Heart left ventricle (tissue), 16 donors: Measurements from ENCODE around the gene MRPL19. TPM values are rescaled to one million over a fixed set of nuclear protein-coding genes. Genes with fewer than 3 reads are reported as not detected.
"Not testable (repeated sequence)": the region's sequence is repeated elsewhere in the genome, so short reads cannot be mapped to it uniquely, and the experiment has no call there.

ENCODE experiments used
- ATAC-seq, 4 donors: fragments of 200-7000 bp; cut with Tn5 transposase; one replicate each; pipeline ENCODE4 v1.9.1; 2020 to 2022; ENCODE audit warnings: moderate library complexity in 4 of 4, mild to moderate bottlenecking in 3 of 4, moderate number of reproducible peaks in 1 of 4
- DNase-seq, 5 donors: peaks; one replicate each; pipeline ENCODE4 v3.0.0-alpha.2; 2020
- H3K27ac ChIP-seq, 12 donors: fragments of 200-600 bp; sonication (generic) in 4 of 12; one replicate each; pipeline versions ENCODE4 v1.5.0 to v1.8.0; 2016 to 2022; ENCODE audit warnings: mild to moderate bottlenecking in 2 of 12
- H3K27me3 ChIP-seq, 9 donors: fragments of 200-600 bp; sonication (generic) in 2 of 9; one replicate each; pipeline versions ENCODE4 v1.5.1 to v1.8.0; 2016 to 2022; ENCODE audit warnings: mild to moderate bottlenecking in 3 of 9
- H3K36me3 ChIP-seq, 9 donors: fragments of 200-600 bp; sonication (generic) in 2 of 9; one replicate each; pipeline versions ENCODE4 v1.5.0 to v1.8.0; 2018 to 2022; ENCODE audit warnings: mild to moderate bottlenecking in 2 of 9
- H3K4me1 ChIP-seq, 12 donors: fragments of 200-600 bp; sonication (generic) in 4 of 12; one replicate each; pipeline versions ENCODE4 v1.5.0 to v1.8.0; 2016 to 2022; ENCODE audit warnings: mild to moderate bottlenecking in 3 of 12
- H3K4me3 ChIP-seq, 12 donors: fragments of 200-600 bp; sonication (generic) in 4 of 12; one replicate each; pipeline versions ENCODE4 v1.5.0 to v1.8.0; 2017 to 2022; ENCODE audit warnings: mild to moderate bottlenecking in 9 of 12, moderate library complexity in 4 of 12
- H3K9me3 ChIP-seq, 12 donors: fragments of 200-600 bp; sonication (generic) in 4 of 12; one replicate each; pipeline versions ENCODE4 v1.5.0 to v1.8.0; 2016 to 2022; ENCODE audit warnings: mild to moderate bottlenecking in 1 of 12
- POLR2A ChIP-seq, 2 donors: fragments of 450-650 bp; IDR thresholded peaks; one replicate each; pipeline ENCODE4 v1.6.1; 2017; ENCODE audit warnings: antibody characterized with exemption in 2 of 2, mild to moderate bottlenecking in 2 of 2, moderate library complexity in 2 of 2
- WGBS, 4 donors: extraction: QIAGEN DNeasy Blood & Tissue Kit in 2 of 4; methylation state at CpG; one replicate each; pipeline versions ENCODE4 v1.1.5 to v1.1.7; 2013 to 2018; 5-methylcytosine and 5-hydroxymethylcytosine counted together
- intact Hi-C, 10 donors: fragments of 100-400 bp; cut with DNase I; formaldehyde crosslinking; loops; one replicate each; pipeline versions ENCODE4 v1.11.1 to v1.14.2; 2022
- polyA plus RNA-seq, 2 donors: library from polyadenylated mRNA; stranded (reverse); fragments of 200-250 nt; gene quantifications; one replicate each; pipeline ENCODE4 v1.2.3, GENCODE V29; 2013
- total RNA-seq, 9 donors: library from RNA; depleted of rRNA in 2 of 9; stranded (reverse); fragments of >200 nt in 2 of 9; fragmentation: NEBNext Ultra II Directional in 3 of 9; extraction: Animal tissue kit (Norgen Biotek cat#: 25700) in 3 of 9; gene quantifications; one replicate each; pipeline versions ENCODE4 v1.1.0 to v1.2.4, GENCODE V29; 2016 to 2023
- TF ChIP-seq, protein P1 (sequence below), 12 donors: fragments of 200-600 bp; sonication (generic) in 4 of 12; IDR thresholded peaks; one replicate each; pipeline versions ENCODE4 v1.5.0 to v1.8.0; 2018 to 2022; ENCODE audit warnings: antibody characterized with exemption in 12 of 12, mild to moderate bottlenecking in 5 of 12
- donor health status: ischemic (EF 13 %, LVEDD 7.1; RV severe dilation, severe dysfunction).
- donor health status: healthy with polysubstance abuse.
- donor health status: DM: no; HTN: yes; CAD: no.
- donor health status: DM: no; HTN: no; CAD: no.
- donor health status: ischemic (EF 25% LVEDD 6.9; RV normal size, moderate dysfunction).
- donor health status: ischemic (EF 25% LVEDD 5.7; RV mildly dilated, moderate dysfunction).
- donor health status: healthy.
- donor health status: DM: yes; HTN: yes; CAD: no.
- donor health status: ischemic (EF 35%, LVEDD 5.7; RV mildly dilated, moderate dysfunction).
- donor health status: nonischemic (EF 11% LVEDD 7.7; RV severe dilation, severe dysfunction).
- donor health status: DM: yes; HTN: yes; CAD: no.
- donor health status: PGD.
- donor health status: ischemic (EF 29% LVEDD 5.4; RV normal size, mild dysfunction).
- donor health status: nonischemic (EF 23%, LVEDD 6.1; RV moderate dilation, normal function).

Gene MRPL19
- total and polyA plus RNA-seq, 11 donors, result 19.7 to 82.8 (median 56.4) TPM

DNA sequence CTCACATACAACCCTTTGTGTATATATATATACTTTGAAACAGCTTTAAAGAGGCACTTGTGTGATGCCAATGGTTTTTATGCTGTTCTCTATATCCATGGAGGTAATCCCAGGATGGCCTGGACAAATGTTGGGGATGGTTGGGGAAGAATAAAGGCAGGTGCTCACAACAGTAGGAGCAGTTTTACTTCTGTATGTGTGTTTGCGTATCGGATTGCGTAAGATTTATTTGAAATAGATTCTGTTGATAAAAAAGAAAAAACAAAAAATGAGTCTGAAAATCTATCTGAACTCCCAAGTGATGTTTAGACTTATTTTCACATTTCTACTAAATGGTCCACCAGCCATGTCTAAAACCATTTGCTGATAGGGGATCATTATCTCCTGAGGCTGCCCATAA is 29.3 kb downstream of the MRPL19 start:
- WGBS, 4 donors, result 97 to 99% (median 97%) methylated on average over 3 of the region's 3 CpGs
- H3K4me1 ChIP-seq, result peaks cover 0 to 10% (median 0%) of the 10 kb centered on the region in 12 donors
- H3K36me3 ChIP-seq, result peaks cover 0 to 59% (median 10%) of the 10 kb centered on the region in 9 donors
- intact Hi-C loops, result loop anchor here in 5 of 10 donors (2.0 to 5.0 kb wide), 3 partner anchors 34 to 39 kb away; no protein-coding TSS in a partner anchor
- TF ChIP-seq, protein P1, sequence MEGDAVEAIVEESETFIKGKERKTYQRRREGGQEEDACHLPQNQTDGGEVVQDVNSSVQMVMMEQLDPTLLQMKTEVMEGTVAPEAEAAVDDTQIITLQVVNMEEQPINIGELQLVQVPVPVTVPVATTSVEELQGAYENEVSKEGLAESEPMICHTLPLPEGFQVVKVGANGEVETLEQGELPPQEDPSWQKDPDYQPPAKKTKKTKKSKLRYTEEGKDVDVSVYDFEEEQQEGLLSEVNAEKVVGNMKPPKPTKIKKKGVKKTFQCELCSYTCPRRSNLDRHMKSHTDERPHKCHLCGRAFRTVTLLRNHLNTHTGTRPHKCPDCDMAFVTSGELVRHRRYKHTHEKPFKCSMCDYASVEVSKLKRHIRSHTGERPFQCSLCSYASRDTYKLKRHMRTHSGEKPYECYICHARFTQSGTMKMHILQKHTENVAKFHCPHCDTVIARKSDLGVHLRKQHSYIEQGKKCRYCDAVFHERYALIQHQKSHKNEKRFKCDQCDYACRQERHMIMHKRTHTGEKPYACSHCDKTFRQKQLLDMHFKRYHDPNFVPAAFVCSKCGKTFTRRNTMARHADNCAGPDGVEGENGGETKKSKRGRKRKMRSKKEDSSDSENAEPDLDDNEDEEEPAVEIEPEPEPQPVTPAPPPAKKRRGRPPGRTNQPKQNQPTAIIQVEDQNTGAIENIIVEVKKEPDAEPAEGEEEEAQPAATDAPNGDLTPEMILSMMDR (IDR thresholded peaks at IDR 0.05), result no peak
- no peak for TF ChIP-seq POLR2A (IDR thresholded peaks at IDR 0.05)
- no peak overlapping the region for H3K27ac ChIP-seq
- ATAC-seq (no peak), DNase-seq (no peak)
- no peaks in the 10 kb centered on the region for H3K27me3 ChIP-seq
- no peaks in the 10 kb centered on the region for H3K9me3 ChIP-seq
- H3K4me3 ChIP-seq, result no peak overlapping the region

GRCh38 chr2:75676464-75676863 is 29.9 kb downstream of the MRPL19 start:
- TF ChIP-seq, protein P1 (IDR thresholded peaks at IDR 0.05), result no peak
- no peak for TF ChIP-seq POLR2A (IDR thresholded peaks at IDR 0.05)
- Histone ChIP-seq H3K4me1 (peaks cover 0 to 10% (median 0%) of the 10 kb centered on the region in 12 donors), H3K4me3 (no peak overlapping the region), H3K36me3 (peaks cover 0 to 59% (median 11%) of the 10 kb centered on the region in 9 donors), H3K9me3 (no peaks in the 10 kb centered on the region), H3K27ac (no peak overlapping the region), H3K27me3 (no peaks in the 10 kb centered on the region)
- ATAC-seq (no peak), DNase-seq (no peak)
- WGBS, 4 donors, result 85 to 88% (median 86%) methylated on average over 3 of the region's 3 CpGs
- intact Hi-C loops, result loop anchor here in 5 of 10 donors (2.0 to 5.0 kb wide), 3 partner anchors 34 to 39 kb away; no protein-coding TSS in a partner anchor

DNA sequence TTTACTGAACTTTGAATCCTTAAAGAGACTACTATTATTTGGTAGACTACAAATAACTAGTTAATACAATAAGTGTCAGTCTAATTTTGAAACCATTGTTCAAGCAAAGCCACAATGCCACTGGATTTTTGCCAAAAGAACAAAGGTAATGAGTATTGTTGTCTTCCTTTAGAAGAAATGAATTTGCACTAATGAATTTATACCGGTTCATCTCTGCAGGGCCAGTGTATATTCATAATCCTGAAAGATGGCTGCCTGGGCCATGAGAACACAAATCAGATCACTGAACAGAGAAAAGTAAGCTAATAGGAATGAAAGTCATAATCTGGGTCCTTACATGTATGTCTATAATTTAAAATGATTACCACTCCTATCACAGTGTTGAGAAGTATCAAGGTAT is 33.0 kb downstream of the MRPL19 start:
- 63 to 74% (median 68%) methylated on average over 1 of the region's 1 CpG for WGBS, 4 donors
- no peak for ATAC-seq
- H3K9me3 ChIP-seq, result no peaks in the 10 kb centered on the region
- intact Hi-C loops, result loop anchor here in 4 of 10 donors (5.0 kb wide), 2 partner anchors 37 to 42 kb away; no protein-coding TSS in a partner anchor
- TF ChIP-seq, protein P1 (IDR thresholded peaks at IDR 0.05), result no peak
- TF ChIP-seq POLR2A (IDR thresholded peaks at IDR 0.05), result no peak
- H3K4me1 ChIP-seq, result peaks cover 0 to 10% (median 0%) of the 10 kb centered on the region in 12 donors
- no peak overlapping the region for H3K27ac ChIP-seq
- no peaks in the 10 kb centered on the region for H3K27me3 ChIP-seq
- no peak for DNase-seq
- H3K36me3 ChIP-seq, result peaks cover 0 to 60% (median 20%) of the 10 kb centered on the region in 9 donors
- no peak overlapping the region for H3K4me3 ChIP-seq

GRCh38 chr2:75680402-75680801 is 33.8 kb downstream of the MRPL19 start:
- H3K4me3 ChIP-seq, result no peak overlapping the region
- WGBS, 4 donors, result 89 to 94% (median 91%) methylated on average over 1 of the region's 1 CpG
- no peaks in the 10 kb centered on the region for H3K9me3 ChIP-seq
- peaks cover 0 to 62% (median 21%) of the 10 kb centered on the region in 9 donors for H3K36me3 ChIP-seq
- no peaks in the 10 kb centered on the region for H3K27me3 ChIP-seq
- TF ChIP-seq, protein P1 (IDR thresholded peaks at IDR 0.05), result no peak
- no peak for TF ChIP-seq POLR2A (IDR thresholded peaks at IDR 0.05)
- peak in 1 of 4 donors; percentile 37 for ATAC-seq
- DNase-seq, result no peak
- peak overlapping the region in 1 of 12 donors; percentile 17 for H3K27ac ChIP-seq
- intact Hi-C loops, result no loop called here
- H3K4me1 ChIP-seq, result peaks cover 0 to 10% (median 0%) of the 10 kb centered on the region in 12 donors

DNA sequence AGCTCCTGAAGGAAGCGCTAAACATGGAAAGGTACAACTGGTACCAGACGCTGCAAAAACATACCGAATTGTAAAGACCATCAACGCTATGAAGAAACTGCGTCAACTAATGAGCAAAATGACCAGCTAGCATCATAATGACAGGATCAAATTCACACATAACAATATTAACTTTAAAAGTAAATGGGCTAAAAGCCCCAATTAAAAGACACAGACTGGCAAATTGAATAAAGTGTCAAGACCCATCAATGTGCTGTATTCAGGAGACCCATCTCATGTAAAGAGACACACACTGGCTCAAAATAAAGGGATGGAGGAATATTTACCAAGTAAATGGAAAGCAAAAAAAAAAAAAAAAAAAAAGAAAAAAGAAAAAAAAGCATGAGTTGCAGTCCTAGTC is 36.8 kb downstream of the MRPL19 start:
- H3K4me3 ChIP-seq, result not testable (repeated sequence)

More for the DNA sequence above, 36.8 kb downstream of the MRPL19 start:
- H3K27ac ChIP-seq, H3K27me3 ChIP-seq, H3K4me1 ChIP-seq, intact Hi-C loops, ATAC-seq, H3K9me3 ChIP-seq, DNase-seq: not testable (repeated sequence)
- H3K36me3 ChIP-seq, result peaks cover 0 to 91% (median 48%) of the 10 kb centered on the region in 9 donors
- WGBS, 4 donors, result 95 to 98% (median 97%) methylated on average over 5 of the region's 5 CpGs
